Vagina (tissue), 2 donors: ENCODE data around the gene EPHB1.

ENCODE experiments used
- POLR2A ChIP-seq, 2 donors: fragments of 450-650 bp; IDR thresholded peaks; one replicate each; pipeline ENCODE4 v1.6.1; 2017; ENCODE audit warnings: antibody characterized with exemption in 2 of 2, mild to moderate bottlenecking in 2 of 2, moderate library complexity in 2 of 2
- POLR2AphosphoS5 ChIP-seq, 2 donors: sonication (generic); formaldehyde crosslinking; IDR thresholded peaks; one replicate each; pipeline ENCODE4 v1.9.0; 2017; ENCODE audit warnings: antibody characterized with exemption in 2 of 2, mild to moderate bottlenecking in 2 of 2, low read depth in 1 of 2; ENCODE audit not compliant: insufficient read depth in 1 of 2
- TF ChIP-seq, protein P1 (sequence below), 3 experiments: fragments of 450-650 bp in 2 of 3; fragments of 200-600 bp in 1 of 3; sonication (generic) in 1 of 3; IDR thresholded peaks; one replicate each; pipeline ENCODE4 v1.5.1; 2017 to 2019; ENCODE audit warnings: antibody characterized with exemption in 3 of 3, mild to moderate bottlenecking in 2 of 3, moderate library complexity in 2 of 3

DNA sequence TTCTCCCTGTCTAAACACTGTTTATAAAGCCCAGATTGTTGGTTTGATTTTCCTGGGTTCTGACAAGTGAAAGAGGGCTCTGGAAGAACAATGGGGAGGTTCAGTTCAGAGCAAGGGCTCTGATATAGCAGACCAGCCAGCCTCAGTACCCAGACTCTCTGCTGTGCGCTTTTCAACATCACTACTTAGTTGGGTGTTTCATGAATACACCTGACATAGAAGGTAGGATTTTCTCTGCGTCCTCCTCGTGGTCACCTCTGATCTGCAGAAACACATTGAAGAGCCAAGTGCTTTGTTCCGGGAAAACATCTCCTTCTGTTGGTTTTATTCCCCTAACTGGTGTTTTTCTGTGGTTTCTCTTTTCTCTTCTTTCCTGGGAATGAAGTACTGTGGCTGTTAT is 99.5 kb downstream of the EPHB1 start:
- TF ChIP-seq, protein P1, sequence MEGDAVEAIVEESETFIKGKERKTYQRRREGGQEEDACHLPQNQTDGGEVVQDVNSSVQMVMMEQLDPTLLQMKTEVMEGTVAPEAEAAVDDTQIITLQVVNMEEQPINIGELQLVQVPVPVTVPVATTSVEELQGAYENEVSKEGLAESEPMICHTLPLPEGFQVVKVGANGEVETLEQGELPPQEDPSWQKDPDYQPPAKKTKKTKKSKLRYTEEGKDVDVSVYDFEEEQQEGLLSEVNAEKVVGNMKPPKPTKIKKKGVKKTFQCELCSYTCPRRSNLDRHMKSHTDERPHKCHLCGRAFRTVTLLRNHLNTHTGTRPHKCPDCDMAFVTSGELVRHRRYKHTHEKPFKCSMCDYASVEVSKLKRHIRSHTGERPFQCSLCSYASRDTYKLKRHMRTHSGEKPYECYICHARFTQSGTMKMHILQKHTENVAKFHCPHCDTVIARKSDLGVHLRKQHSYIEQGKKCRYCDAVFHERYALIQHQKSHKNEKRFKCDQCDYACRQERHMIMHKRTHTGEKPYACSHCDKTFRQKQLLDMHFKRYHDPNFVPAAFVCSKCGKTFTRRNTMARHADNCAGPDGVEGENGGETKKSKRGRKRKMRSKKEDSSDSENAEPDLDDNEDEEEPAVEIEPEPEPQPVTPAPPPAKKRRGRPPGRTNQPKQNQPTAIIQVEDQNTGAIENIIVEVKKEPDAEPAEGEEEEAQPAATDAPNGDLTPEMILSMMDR (IDR thresholded peaks at IDR 0.05): no peak
- TF ChIP-seq POLR2AphosphoS5 (IDR thresholded peaks at IDR 0.05; ENCODE audit: insufficient read depth in 1 of 2, low read depth in 1 of 2) (no peak), POLR2A (IDR thresholded peaks at IDR 0.05) (no peak)
